ENCODE results near the gene FKBP10. TPM values are rescaled to one million over a fixed set of nuclear protein-coding genes. Genes with fewer than 3 reads are reported as not detected.
A peak's percentile ranks its signal among the peaks of the same experiment; 100 is the strongest.

Gene FKBP10
- total and polyA plus RNA-seq, 9 of the 15 experiments (the other 6 are each of a cell fraction or from before 2014, with no cell fraction given), result 0.03 to 3.0 (median 1.4) TPM; not detected in 1

DNA sequence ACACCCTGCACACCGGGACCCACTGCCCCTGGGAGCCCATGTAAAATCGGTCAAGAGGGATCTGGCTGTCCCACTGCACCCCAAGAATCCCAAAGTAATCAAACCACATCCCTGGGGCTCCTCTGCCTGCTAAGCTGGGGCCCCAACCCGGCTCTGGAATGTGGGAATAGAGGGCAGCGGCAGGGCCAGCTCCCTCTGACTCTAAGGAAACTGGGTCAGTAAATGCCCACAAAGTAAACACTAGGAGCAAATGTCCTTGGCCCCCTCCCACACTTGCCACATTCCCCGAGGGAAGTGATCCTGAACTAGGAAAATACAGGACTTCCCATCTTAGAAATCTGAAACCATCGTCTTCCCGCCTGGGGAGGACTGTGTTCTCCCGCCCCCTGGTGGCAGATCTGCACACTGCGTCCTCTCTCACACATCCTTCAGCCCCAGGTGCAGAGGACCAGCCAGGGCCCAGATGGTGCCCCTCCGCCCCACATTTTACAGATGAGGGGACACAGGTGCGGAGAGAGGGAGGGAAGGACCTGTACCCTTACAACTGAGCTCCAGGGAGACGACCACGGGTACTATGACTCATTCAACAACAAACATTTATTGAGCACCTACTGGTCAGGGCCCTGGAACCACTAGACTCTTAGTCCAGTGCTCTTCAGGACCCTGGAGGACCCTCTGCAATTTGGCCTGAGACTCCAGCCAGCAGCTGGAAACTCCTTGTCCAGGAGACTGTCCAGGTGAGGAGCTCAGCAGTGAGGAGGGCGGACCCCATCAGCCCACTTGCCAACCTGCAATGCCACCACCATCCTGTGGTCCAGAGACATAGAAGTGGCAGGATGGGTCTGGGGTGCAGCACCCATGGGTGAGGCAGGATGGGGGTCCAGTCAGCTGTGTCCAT is 11.2 kb upstream of the FKBP10 start (continued):
- TF ChIP-seq CC2D1A (IDR thresholded peaks at IDR 0.05) (peak; percentile 91), MCM2 (IDR thresholded peaks at IDR 0.05; ENCODE audit: low read depth) (no peak), MYC (IDR thresholded peaks at IDR 0.05; ENCODE audit: low read depth, low read length) (peak; percentile 58; the same call in 1 of the 2 replicates), MYC (CRISPR knock-in tag; IDR thresholded peaks at IDR 0.05; ENCODE audit: borderline replicate concordance, low read depth) (no peak), ESRRA (IDR thresholded peaks at IDR 0.05; ENCODE audit: borderline replicate concordance, low read depth) (no peak), CEBPG (CRISPR knock-in tag; IDR thresholded peaks at IDR 0.05) (no peak), CEBPG (tag; conservative IDR thresholded peaks at IDR 0.05 in 1 of 2, IDR thresholded peaks at IDR 0.05 in 1 of 2) (no peak), MAX (CRISPR knock-in tag; IDR thresholded peaks at IDR 0.05) (no peak), MEF2D (tag; conservative IDR thresholded peaks at IDR 0.05; ENCODE audit: low read depth) (no peak)

All from K562 (cell line).